ENCODE measurements around the gene EIF4G1.
"Not testable (repeated sequence)": the region's sequence is repeated elsewhere in the genome, so short reads cannot be mapped to it uniquely, and the experiment has no call there.

Gene EIF4G1

GRCh38 chr3:184336547-184337398 is 22.4 kb downstream of the EIF4G1 start:
- DNase-seq, result peak; percentile 26 to 45

- DNase-seq, result no peak
These were observed 23.0 kb downstream of the EIF4G1 start, which contains the start of gene FAM131A for GRCh38 chr3:184337399-184337714. TSS of gene FAM131A (plus strand) at chr3:184337600. CDS start at chr3:184337631, 31 bp downstream.

- DNase-seq, result no peak
These were observed 23.6 kb downstream of the EIF4G1 start for GRCh38 chr3:184337981-184338380.

- peak; percentile 97 to 98 for DNase-seq
These were observed 24.1 kb downstream of the EIF4G1 start for GRCh38 chr3:184338511-184338945.

GRCh38 chr3:184339001-184339400 is 24.6 kb downstream of the EIF4G1 start:
- DNase-seq, result no peak

GRCh38 chr3:184339451-184340135 is 25.2 kb downstream of the EIF4G1 start:
- not testable (repeated sequence) for DNase-seq

GRCh38 chr3:184341925-184342324 is 27.5 kb downstream of the EIF4G1 start:
- no peak for DNase-seq

- no peak for DNase-seq
These were observed 28.9 kb downstream of the EIF4G1 start for GRCh38 chr3:184343200-184343876.

- DNase-seq, result no peak
These were observed 30.3 kb downstream of the EIF4G1 start for GRCh38 chr3:184344579-184345316.

GRCh38 chr3:184345317-184346144 is 31.1 kb downstream of the EIF4G1 start:
- DNase-seq, result peak; percentile 73 to 88

- no peak for DNase-seq
These were observed 32.2 kb downstream of the EIF4G1 start for GRCh38 chr3:184346480-184347190.

- DNase-seq, result no peak
These were observed 33.1 kb downstream of the EIF4G1 start for GRCh38 chr3:184347321-184348056.

- no peak for DNase-seq
These were observed 33.6 kb downstream of the EIF4G1 start for GRCh38 chr3:184348057-184348382.

- no peak for DNase-seq
These were observed 35.4 kb downstream of the EIF4G1 start for GRCh38 chr3:184349563-184350470.

GRCh38 chr3:184350618-184351017 is 36.2 kb downstream of the EIF4G1 start:
- no peak for DNase-seq

GRCh38 chr3:184351511-184352148 is 37.2 kb downstream of the EIF4G1 start:
- DNase-seq, result no peak

- DNase-seq, result no peak
These were observed 37.9 kb downstream of the EIF4G1 start for GRCh38 chr3:184352149-184352785.

GRCh38 chr3:184352897-184353545 is 38.6 kb downstream of the EIF4G1 start:
- DNase-seq, result no peak
